AML-193 (cell line): ENCODE measurements around the gene SSH2.

ENCODE experiments used
- DNase-seq, 2 experiments: peaks; one replicate each; lab custom pipeline; 2025; lab: John Stamatoyannopoulos, UW

Gene SSH2

GRCh38 chr17:29778956-29779811 is 150.8 kb downstream of the SSH2 start:
- DNase-seq: peak; percentile 84

- no peak for DNase-seq
Observed at GRCh38 chr17:29777663-29778062, 152.4 kb downstream of the SSH2 start.

- DNase-seq: no peak
Observed at GRCh38 chr17:29776026-29776425, 154.0 kb downstream of the SSH2 start.

- no peak for DNase-seq
Observed at GRCh38 chr17:29772981-29773380, 157.0 kb downstream of the SSH2 start.

GRCh38 chr17:29771546-29771945 is 158.5 kb downstream of the SSH2 start:
- no peak for DNase-seq

GRCh38 chr17:29769225-29769624 is 160.8 kb downstream of the SSH2 start:
- DNase-seq: no peak

GRCh38 chr17:29766796-29767327 is 163.2 kb downstream of the SSH2 start:
- DNase-seq: no peak

- no peak for DNase-seq
Observed at GRCh38 chr17:29764748-29765147, 165.3 kb downstream of the SSH2 start.

GRCh38 chr17:29764217-29764616 is 165.8 kb downstream of the SSH2 start:
- no peak for DNase-seq

GRCh38 chr17:29763273-29763672 is 166.8 kb downstream of the SSH2 start:
- no peak for DNase-seq

GRCh38 chr17:29761040-29761761 is 168.8 kb downstream of the SSH2 start:
- DNase-seq: peak; percentile 88 to 93

- DNase-seq: peak; percentile 17 to 31
Observed at GRCh38 chr17:29760279-29761039, 169.6 kb downstream of the SSH2 start.

- DNase-seq: no peak
Observed at GRCh38 chr17:29758255-29758654, 171.8 kb downstream of the SSH2 start.

- no peak for DNase-seq
Observed at GRCh38 chr17:29757788-29758187, 172.2 kb downstream of the SSH2 start.

- DNase-seq: no peak
Observed at GRCh38 chr17:29753845-29754439, 176.1 kb downstream of the SSH2 start.

- no peak for DNase-seq
Observed at GRCh38 chr17:29749045-29749825, 180.8 kb downstream of the SSH2 start.

GRCh38 chr17:29748400-29748799 is 181.6 kb downstream of the SSH2 start:
- DNase-seq: no peak

GRCh38 chr17:29747660-29748059 is 182.4 kb downstream of the SSH2 start:
- DNase-seq: no peak

- no peak for DNase-seq
Observed at GRCh38 chr17:29746669-29747068, 183.4 kb downstream of the SSH2 start.

- DNase-seq: no peak
Observed at GRCh38 chr17:29744121-29744520, 185.9 kb downstream of the SSH2 start.

- DNase-seq: no peak
Observed at GRCh38 chr17:29742210-29742513, 187.9 kb downstream of the SSH2 start.
